ENCODE data around the gene IL1A. TPM values are rescaled to one million over a fixed set of nuclear protein-coding genes. Genes with fewer than 3 reads are reported as not detected.

IL1A gene
- total RNA-seq, 1 donor from 2014 or later, result 3.2 TPM

DNA sequence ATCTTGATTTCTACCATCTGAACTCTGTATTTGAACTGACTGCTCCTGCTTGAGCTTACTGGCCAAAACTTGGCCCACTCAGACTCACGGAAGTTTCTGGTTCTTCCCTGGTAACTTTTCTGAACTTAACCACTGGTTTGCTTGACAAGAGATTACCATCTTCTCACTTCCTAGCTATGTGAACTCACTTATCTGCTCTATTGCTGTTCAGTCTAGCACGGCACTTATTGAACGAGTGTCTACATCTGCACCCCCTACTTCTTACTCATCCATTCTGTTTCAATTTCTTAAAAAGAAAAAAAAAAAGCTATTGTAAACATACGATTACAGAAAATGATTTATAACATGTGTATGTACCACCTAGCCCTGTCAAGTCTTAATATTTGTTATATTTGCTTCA is 28.8 kb downstream of the IL1A start:
- Histone ChIP-seq H3K36me3 (peaks cover 39% of the 10 kb centered on the region), H2AFZ (replicated peaks) (no peak overlapping the region), H3F3A (ENCODE audit: low read depth) (peaks cover 5% of the 10 kb centered on the region), H3K9me3 (ENCODE audit: low read depth) (no peaks in the 10 kb centered on the region), H3K79me2 (ENCODE audit: low read depth) (peaks cover 17% of the 10 kb centered on the region), H3K4me2 (no peak overlapping the region), H3K9ac (no peak overlapping the region), H3K27me3 (no peaks in the 10 kb centered on the region), H4K20me1 (ENCODE audit: low read depth) (peaks cover under 1% of the 10 kb centered on the region), H3K27ac (no peak overlapping the region), H3K4me1 (no peaks in the 10 kb centered on the region), H3K4me3 (no peak overlapping the region)
- Mint-ChIP-seq H3K27me3 (ENCODE audit: insufficient read depth, low read depth) (no peaks in the 10 kb centered on the region), H3K4me1 (peaks cover under 1% of the 10 kb centered on the region), H3K36me3 (peaks cover 36% of the 10 kb centered on the region), H3K4me3 (no peak overlapping the region), H3K27ac (no peak overlapping the region), H3K9me3 (no peaks in the 10 kb centered on the region)
- no peak for DNase-seq (ENCODE audit: low spot score)
- TF ChIP-seq EZH2 (IDR thresholded peaks at IDR 0.05), result no peak
- no peak for TF ChIP-seq EZH2phosphoT487 (IDR thresholded peaks at IDR 0.05)
- TF ChIP-seq, protein P1, sequence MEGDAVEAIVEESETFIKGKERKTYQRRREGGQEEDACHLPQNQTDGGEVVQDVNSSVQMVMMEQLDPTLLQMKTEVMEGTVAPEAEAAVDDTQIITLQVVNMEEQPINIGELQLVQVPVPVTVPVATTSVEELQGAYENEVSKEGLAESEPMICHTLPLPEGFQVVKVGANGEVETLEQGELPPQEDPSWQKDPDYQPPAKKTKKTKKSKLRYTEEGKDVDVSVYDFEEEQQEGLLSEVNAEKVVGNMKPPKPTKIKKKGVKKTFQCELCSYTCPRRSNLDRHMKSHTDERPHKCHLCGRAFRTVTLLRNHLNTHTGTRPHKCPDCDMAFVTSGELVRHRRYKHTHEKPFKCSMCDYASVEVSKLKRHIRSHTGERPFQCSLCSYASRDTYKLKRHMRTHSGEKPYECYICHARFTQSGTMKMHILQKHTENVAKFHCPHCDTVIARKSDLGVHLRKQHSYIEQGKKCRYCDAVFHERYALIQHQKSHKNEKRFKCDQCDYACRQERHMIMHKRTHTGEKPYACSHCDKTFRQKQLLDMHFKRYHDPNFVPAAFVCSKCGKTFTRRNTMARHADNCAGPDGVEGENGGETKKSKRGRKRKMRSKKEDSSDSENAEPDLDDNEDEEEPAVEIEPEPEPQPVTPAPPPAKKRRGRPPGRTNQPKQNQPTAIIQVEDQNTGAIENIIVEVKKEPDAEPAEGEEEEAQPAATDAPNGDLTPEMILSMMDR (IDR thresholded peaks at IDR 0.05), result no peak

DNA sequence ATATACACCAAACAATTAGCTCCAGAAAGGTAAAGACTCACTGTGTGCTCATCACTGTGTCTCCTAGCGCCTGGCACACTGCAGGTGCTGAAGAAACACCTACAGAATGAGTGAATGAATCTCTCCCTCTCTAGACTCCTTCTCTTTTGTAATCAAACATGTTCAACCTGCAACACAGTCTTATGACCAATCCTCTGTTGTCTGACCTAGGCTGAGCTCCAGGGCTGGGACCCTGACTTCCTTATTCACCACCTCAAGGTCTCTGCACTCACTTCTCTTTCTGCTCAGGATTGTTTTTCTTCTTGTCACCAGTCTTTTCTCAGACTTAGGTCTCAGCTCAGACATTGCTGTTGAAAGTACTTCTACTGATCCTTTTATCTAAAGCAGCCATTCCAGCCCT is 29.7 kb downstream of the IL1A start:
- H2AFZ ChIP-seq (replicated peaks), result no peak overlapping the region
- H3K4me1 ChIP-seq, result no peaks in the 10 kb centered on the region
- H3K4me2 ChIP-seq, result no peak overlapping the region
- no peaks in the 10 kb centered on the region for H3K9me3 Mint-ChIP-seq
- peaks cover 4% of the 10 kb centered on the region for H4K20me1 ChIP-seq (ENCODE audit: low read depth)
- no peak overlapping the region for H3K9ac ChIP-seq
- no peak overlapping the region for H3K4me3 Mint-ChIP-seq
- H3K27me3 ChIP-seq, result no peaks in the 10 kb centered on the region
- H3K36me3 Mint-ChIP-seq, result peaks cover 38% of the 10 kb centered on the region
- TF ChIP-seq EZH2 (IDR thresholded peaks at IDR 0.05) (no peak), EZH2phosphoT487 (IDR thresholded peaks at IDR 0.05) (no peak)
- TF ChIP-seq, protein P1 (IDR thresholded peaks at IDR 0.05), result no peak
- H3F3A ChIP-seq (ENCODE audit: low read depth), result peaks cover 9% of the 10 kb centered on the region
- peaks cover 30% of the 10 kb centered on the region for H3K36me3 ChIP-seq
- H3K4me3 ChIP-seq, result no peak overlapping the region
- no peak for DNase-seq (ENCODE audit: low spot score)
- peaks cover 17% of the 10 kb centered on the region for H3K79me2 ChIP-seq (ENCODE audit: low read depth)
- peaks cover 9% of the 10 kb centered on the region for H3K4me1 Mint-ChIP-seq
- no peak overlapping the region for H3K27ac ChIP-seq
- no peak overlapping the region for H3K27ac Mint-ChIP-seq
- H3K27me3 Mint-ChIP-seq (ENCODE audit: insufficient read depth, low read depth), result no peaks in the 10 kb centered on the region
- no peaks in the 10 kb centered on the region for H3K9me3 ChIP-seq (ENCODE audit: low read depth)

DNA sequence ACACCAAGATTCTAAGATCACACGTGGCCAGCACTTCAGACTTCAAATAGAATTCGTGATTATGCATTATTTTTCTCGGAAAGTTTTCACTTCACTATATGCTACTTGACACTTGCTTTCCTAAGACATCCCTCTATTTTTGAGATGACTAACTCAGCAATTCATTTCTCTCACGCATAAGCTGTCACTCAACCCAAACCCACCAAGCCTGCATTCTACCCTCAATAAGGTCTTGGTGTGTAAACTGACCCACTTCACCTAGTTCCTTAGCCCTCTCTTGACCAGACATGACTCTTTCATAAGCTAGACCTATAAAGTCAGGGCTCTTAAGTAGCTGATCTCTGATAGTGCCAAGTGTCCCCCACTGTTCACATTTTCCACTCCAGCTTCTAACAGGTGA is 31.6 kb downstream of the IL1A start:
- Mint-ChIP-seq H3K4me1 (peaks cover 9% of the 10 kb centered on the region), H3K27me3 (ENCODE audit: insufficient read depth, low read depth) (no peaks in the 10 kb centered on the region), H3K4me3 (no peak overlapping the region), H3K9me3 (no peaks in the 10 kb centered on the region), H3K27ac (no peak overlapping the region), H3K36me3 (peaks cover 34% of the 10 kb centered on the region)
- H3K79me2 ChIP-seq (ENCODE audit: low read depth), result peaks cover 24% of the 10 kb centered on the region
- no peak overlapping the region for H2AFZ ChIP-seq (replicated peaks)
- no peaks in the 10 kb centered on the region for H3K9me3 ChIP-seq (ENCODE audit: low read depth)
- no peaks in the 10 kb centered on the region for H3K4me1 ChIP-seq
- no peak overlapping the region for H3K4me3 ChIP-seq
- no peak for DNase-seq (ENCODE audit: low spot score)
- H3F3A ChIP-seq (ENCODE audit: low read depth), result peaks cover 9% of the 10 kb centered on the region
- no peaks in the 10 kb centered on the region for H3K27me3 ChIP-seq
- no peak overlapping the region for H3K4me2 ChIP-seq
- peaks cover 18% of the 10 kb centered on the region for H3K36me3 ChIP-seq
- peaks cover 9% of the 10 kb centered on the region for H4K20me1 ChIP-seq (ENCODE audit: low read depth)
- TF ChIP-seq EZH2 (IDR thresholded peaks at IDR 0.05), result no peak
- TF ChIP-seq, protein P1 (IDR thresholded peaks at IDR 0.05), result no peak
- no peak for TF ChIP-seq EZH2phosphoT487 (IDR thresholded peaks at IDR 0.05)
- H3K27ac ChIP-seq, result no peak overlapping the region
- no peak overlapping the region for H3K9ac ChIP-seq
